K562 (cell line): ENCODE results near the gene ABHD16A. TPM values are rescaled to one million over a fixed set of nuclear protein-coding genes. Genes with fewer than 3 reads are reported as not detected.

Experiments used
- ASH1L ChIP-seq: fragments of 450-650 bp; IDR thresholded peaks from 2 replicates; pipeline ENCODE4 v1.6.1; 2018; ENCODE audit warnings: borderline replicate concordance, mild to moderate bottlenecking, low read depth; ENCODE audit not compliant: partially characterized antibody
- DMBX1 ChIP-seq: fragments of 250-450 bp; sonication (Bioruptor Pico); IDR thresholded peaks from 2 replicates; pipeline ENCODE4 v1.8.0; 2022; ENCODE audit warnings: inconsistent platforms, mild to moderate bottlenecking, moderate library complexity, borderline replicate concordance
- E4F1 ChIP-seq: fragments of 250-450 bp; sonication (Bioruptor Pico); IDR thresholded peaks from 2 replicates; pipeline ENCODE4 v1.5.0; 2021; ENCODE audit warnings: mild to moderate bottlenecking, borderline replicate concordance
- FOXJ3 ChIP-seq: sonication (generic); formaldehyde crosslinking; IDR thresholded peaks from 2 replicates; pipeline ENCODE4 v1.4.0; 2020; ENCODE audit warnings: mild to moderate bottlenecking, missing genetic modification reagents
- NONO ChIP-seq, 2 experiments: fragments of 200-400 bp in 1 of 2; fragments of 450-650 bp in 1 of 2; formaldehyde crosslinking in 1 of 2; IDR thresholded peaks; 2 replicates each; pipeline ENCODE4 v1.6.1; 2017; ENCODE audit warnings: low read depth in 2 of 2, mild to moderate bottlenecking in 2 of 2, moderate library complexity in 2 of 2, low read length in 1 of 2
- RBM14 ChIP-seq: fragments of 200-400 bp; formaldehyde crosslinking; IDR thresholded peaks from 2 replicates; pipeline ENCODE4 v1.6.1; 2018; ENCODE audit warnings: low read depth, mild to moderate bottlenecking, low read length, moderate library complexity, borderline replicate concordance; ENCODE audit not compliant: insufficient read depth
- SLC30A9 ChIP-seq: fragments of 250-450 bp; sonication (Bioruptor Pico); IDR thresholded peaks from 2 replicates; pipeline ENCODE4 v1.8.0; 2022; ENCODE audit warnings: mild to moderate bottlenecking, moderate library complexity
- SUPT5H ChIP-seq: fragments of 450-650 bp; IDR thresholded peaks from 2 replicates; pipeline ENCODE4 v1.6.1; 2016
- ZFX ChIP-seq: sonication (generic); formaldehyde crosslinking; IDR thresholded peaks from 2 replicates; pipeline ENCODE4 v1.8.0; 2022; ENCODE audit warnings: mild to moderate bottlenecking, missing genetic modification reagents, moderate library complexity
- ZNF407 ChIP-seq: fragments of 450-650 bp; IDR thresholded peaks from 2 replicates; pipeline ENCODE4 v1.6.1; 2016; ENCODE audit warnings: low read depth
- ZNF507 ChIP-seq: conservative IDR thresholded peaks from 2 replicates; pipeline ENCODE4 v1.6.1; 2017; ENCODE audit warnings: missing genetic modification characterization, missing compliant biosample characterization
- polyA plus RNA-seq, 8 experiments: library from polyadenylated mRNA; depleted of rRNA in 4 of 8; stranded (reverse) in 5 of 8; unstranded in 3 of 8; fragments of >200 nt; fragmentation: Nextera tagmentation in 2 of 8; fragmentation: Illumina TruSeq in 1 of 8; extraction: Ambion mirVana in 2 of 8; extraction: Trizol in 1 of 8; gene quantifications; 2 replicates each; pipeline versions ENCODE4 v1.2.1 to v1.2.3, GENCODE V29; 2011 to 2014; ENCODE audit warnings: inconsistent platforms in 1 of 8, missing spikeins in 1 of 8
- total RNA-seq, 7 experiments: library from RNA; depleted of rRNA in 6 of 7; stranded (reverse); fragments of >200 nt in 6 of 7; fragmentation: Illumina TruSeq in 2 of 7; extraction: Trizol in 2 of 7; gene quantifications; 2 replicates each; pipeline versions ENCODE4 v1.2.1 to v1.2.3, GENCODE V29; 2011 to 2021; ENCODE audit warnings: low replicate concordance in 1 of 7
- TF ChIP-seq, protein P1 (sequence below): fragments of 450-650 bp; IDR thresholded peaks from 2 replicates; pipeline ENCODE4 v1.6.1; 2016; ENCODE audit warnings: low read depth, mild to moderate bottlenecking, moderate library complexity
- TF ChIP-seq, protein P2 (sequence below): fragments of 250-450 bp; sonication (Bioruptor Pico); IDR thresholded peaks from 2 replicates; pipeline ENCODE4 v1.4.0; 2020; ENCODE audit warnings: mild to moderate bottlenecking, moderate library complexity

ABHD16A gene
- total and polyA plus RNA-seq, 9 of the 15 experiments (the other 6 are each of a cell fraction or from before 2014, with no cell fraction given) = 25.8 to 120 (median 81.6) TPM

- TF ChIP-seq NONO (IDR thresholded peaks at IDR 0.05; ENCODE audit: low read depth in 2 of 2, low read length in 1 of 2) = no peak
- no peak for TF ChIP-seq RBM14
- TF ChIP-seq E4F1 = no peak
- TF ChIP-seq, protein P1, sequence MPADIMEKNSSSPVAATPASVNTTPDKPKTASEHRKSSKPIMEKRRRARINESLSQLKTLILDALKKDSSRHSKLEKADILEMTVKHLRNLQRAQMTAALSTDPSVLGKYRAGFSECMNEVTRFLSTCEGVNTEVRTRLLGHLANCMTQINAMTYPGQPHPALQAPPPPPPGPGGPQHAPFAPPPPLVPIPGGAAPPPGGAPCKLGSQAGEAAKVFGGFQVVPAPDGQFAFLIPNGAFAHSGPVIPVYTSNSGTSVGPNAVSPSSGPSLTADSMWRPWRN = no peak
- 0 out of 2 replicates have a peak, but pooled peaks have one; percentile 53 for TF ChIP-seq SLC30A9 (CRISPR knock-in tag)
- no peak for TF ChIP-seq FOXJ3 (CRISPR knock-in tag)
- TF ChIP-seq, protein P2, sequence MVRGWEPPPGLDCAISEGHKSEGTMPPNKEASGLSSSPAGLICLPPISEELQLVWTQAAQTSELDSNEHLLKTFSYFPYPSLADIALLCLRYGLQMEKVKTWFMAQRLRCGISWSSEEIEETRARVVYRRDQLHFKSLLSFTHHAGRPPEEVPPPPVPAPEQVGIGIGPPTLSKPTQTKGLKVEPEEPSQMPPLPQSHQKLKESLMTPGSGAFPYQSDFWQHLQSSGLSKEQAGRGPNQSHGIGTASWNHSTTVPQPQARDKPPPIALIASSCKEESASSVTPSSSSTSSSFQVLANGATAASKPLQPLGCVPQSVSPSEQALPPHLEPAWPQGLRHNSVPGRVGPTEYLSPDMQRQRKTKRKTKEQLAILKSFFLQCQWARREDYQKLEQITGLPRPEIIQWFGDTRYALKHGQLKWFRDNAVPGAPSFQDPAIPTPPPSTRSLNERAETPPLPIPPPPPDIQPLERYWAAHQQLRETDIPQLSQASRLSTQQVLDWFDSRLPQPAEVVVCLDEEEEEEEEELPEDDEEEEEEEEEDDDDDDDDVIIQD (CRISPR knock-in tag) = no peak
- no peak for TF ChIP-seq ZFX (CRISPR knock-in tag)
- no peak for TF ChIP-seq SUPT5H
- TF ChIP-seq DMBX1 (CRISPR knock-in tag) = no peak
- no peak for TF ChIP-seq ZNF507 (tag)
- TF ChIP-seq ASH1L = no peak
- no peak for TF ChIP-seq ZNF407
Observed at GRCh38 chr6:31651602-31652191, 51.4 kb downstream of the ABHD16A start (continued).
